DMS 273 (cell line): Measurements from ENCODE around the gene KDM5B.
"Not testable (repeated sequence)": the region's sequence is repeated elsewhere in the genome, so short reads cannot be mapped to it uniquely, and the experiment has no call there.

Experiments
- DNase-seq: peaks from one replicate; lab custom pipeline; 2025; ENCODE audit not compliant: unreplicated experiment; lab: John Stamatoyannopoulos, UW

KDM5B gene

DNA sequence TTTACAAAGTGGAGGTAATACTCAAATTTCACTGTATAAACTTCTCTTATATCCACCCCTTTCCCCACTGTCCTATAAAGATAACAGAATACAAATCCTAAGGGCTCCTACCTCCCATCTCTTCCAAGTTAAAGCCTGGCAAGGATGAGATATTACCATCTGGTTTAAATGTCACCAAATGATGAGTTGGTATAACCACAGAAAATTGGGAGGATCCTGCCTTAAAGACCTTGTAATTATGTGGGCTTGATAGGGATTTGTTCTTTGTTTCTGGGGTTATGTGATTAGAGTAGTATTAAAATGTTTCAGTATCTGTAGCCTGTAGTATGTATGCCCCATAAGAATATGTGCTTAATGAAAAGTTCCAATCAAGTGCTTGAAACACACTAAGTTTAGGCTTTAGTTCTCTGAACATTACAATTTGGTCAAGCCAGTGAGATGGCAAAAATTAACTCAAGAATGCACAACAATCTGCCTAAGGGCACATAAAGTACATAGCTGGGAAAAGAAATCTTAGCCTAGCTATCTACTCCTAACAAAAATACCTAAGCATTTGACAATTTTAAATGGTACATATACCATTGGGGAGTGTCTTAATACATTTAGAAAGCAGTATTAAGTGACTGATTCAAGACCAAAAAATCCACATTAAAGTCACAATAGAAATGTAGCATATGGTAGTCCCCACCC lies 14.0 kb downstream of the KDM5B start:
- no peak for DNase-seq

- DNase-seq, result no peak
Observed at GRCh38 chr1:202791077-202791747, 17.0 kb downstream of the KDM5B start.

GRCh38 chr1:202788800-202789199 lies 19.4 kb downstream of the KDM5B start:
- no peak for DNase-seq

DNA sequence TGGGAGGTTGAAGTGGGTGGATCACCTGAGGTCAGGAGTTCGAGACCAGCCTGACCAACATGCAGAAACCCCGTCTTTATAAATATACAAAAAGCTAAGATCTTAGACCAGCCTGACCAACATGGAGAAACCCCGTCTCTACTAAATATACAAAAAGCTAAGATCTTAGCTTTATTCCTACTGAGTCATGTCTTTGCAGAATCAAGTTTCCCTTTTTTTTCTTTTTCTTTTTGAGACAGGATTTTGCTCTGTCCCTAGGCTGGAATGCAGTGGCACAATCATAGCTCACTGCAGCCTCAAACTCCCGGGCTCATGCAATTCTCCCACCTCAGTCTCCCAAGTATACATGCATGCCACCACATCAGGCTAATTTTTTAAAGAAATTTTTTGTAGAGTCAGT lies 21.4 kb downstream of the KDM5B start:
- DNase-seq, result no peak

GRCh38 chr1:202781180-202781579 lies 27.0 kb downstream of the KDM5B start:
- DNase-seq, result no peak

- DNase-seq, result no peak
Observed at GRCh38 chr1:202770135-202770534, 38.1 kb downstream of the KDM5B start.

- no peak for DNase-seq
Observed at GRCh38 chr1:202765721-202766120, 42.5 kb downstream of the KDM5B start.

DNA sequence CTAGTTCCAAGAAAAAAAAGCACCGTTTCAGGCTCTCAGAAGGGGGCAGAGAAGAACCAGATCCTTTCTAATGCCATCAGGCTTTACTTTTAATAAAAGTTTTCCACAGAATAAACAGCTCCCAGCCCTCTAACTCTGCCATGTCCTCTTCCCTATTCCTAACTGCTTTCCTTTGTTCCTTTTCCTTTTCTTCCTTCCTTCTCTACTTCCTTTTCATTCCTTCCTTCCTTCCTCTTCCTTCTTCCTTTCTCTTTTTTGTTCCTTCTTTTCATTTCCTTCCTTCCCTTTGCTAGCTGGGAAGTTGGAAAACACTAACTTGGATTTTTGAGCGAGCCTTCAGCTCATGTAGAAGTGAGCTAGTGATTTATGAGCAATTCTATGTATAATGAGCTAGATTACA lies 46.2 kb downstream of the KDM5B start:
- DNase-seq, result no peak

GRCh38 chr1:202760589-202760988 lies 47.6 kb downstream of the KDM5B start:
- no peak for DNase-seq

DNA sequence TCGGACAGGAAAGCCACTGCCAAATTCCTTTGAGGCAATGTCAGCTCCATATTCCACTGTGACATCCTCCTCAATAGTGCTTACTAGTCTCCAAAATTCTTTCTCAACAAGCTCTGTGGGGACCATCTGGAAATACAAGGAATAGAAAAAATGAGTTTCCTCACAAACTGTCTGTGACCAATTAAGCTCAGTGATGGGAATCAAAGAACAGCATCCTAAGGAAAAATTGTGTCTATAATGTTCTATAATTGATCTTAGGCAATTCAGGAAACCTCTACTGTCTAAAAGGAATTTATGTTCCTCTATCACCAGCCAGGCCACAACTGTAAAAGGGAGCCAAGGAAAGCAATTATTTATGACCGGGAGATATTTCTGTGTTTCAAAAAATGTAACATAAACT lies 51.8 kb downstream of the KDM5B start:
- no peak for DNase-seq

GRCh38 chr1:202754293-202754692 lies 53.9 kb downstream of the KDM5B start:
- no peak for DNase-seq

- no peak for DNase-seq
Observed at GRCh38 chr1:202752774-202753173, 55.4 kb downstream of the KDM5B start.

DNA sequence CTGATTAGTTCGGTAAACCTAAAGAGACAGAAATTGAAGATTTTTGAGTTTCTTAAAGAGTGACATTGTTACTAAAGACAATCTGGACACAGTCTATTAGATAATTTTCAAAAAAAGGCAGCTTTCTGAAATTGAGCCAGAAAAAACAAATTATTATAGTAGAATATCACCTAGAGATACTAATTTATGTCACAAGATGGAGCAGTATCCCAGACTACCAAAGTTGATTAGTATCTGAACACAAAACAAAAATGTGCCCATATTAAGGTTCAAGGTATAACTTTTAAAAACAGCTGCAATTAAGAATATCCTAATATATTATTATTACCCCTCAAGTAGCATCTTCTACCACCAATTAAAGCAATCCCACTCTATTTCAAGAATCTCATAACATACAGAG lies 57.5 kb downstream of the KDM5B start:
- DNase-seq, result no peak

GRCh38 chr1:202750024-202750423 lies 58.2 kb downstream of the KDM5B start:
- no peak for DNase-seq

GRCh38 chr1:202745323-202745888 lies 62.8 kb downstream of the KDM5B start:
- no peak for DNase-seq

DNA sequence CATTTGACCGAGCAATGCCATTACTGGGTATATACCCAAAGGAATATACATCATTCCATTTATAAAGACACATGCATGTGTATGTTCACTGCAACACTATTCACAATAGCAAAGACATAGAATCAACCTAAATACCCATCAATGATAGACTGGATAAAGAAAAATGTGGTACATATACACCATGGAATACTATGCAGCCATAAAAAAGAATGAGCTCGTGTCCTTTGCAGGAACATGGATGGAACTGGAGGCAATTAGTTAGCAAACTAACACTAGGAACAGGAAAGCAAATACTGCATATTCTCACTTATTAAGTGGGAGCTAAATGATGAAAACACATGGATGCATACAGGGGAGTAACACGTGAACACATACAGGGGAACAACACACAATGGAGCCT lies 63.5 kb downstream of the KDM5B start:
- DNase-seq, result not testable (repeated sequence)

DNA sequence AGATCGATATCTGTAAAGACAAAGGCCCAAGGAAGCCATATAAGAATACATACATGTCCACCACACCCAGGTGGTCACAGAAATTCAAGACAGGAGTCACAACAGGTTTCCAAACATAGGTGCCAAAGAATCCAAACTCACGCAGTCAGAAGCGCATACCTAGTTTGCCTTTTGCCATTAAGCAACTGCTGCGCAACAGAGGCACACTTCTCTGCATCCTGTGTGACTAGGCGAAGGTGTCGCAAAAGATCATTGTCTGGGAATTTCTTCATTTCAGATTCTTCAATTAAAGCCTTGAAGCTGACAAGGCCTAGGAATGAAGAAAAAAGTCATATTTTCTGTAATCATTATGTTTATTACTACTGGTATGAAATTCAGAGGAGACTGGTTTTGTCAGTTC lies 65.7 kb downstream of the KDM5B start:
- DNase-seq, result no peak

GRCh38 chr1:202733251-202733650 lies 75.0 kb downstream of the KDM5B start:
- DNase-seq, result no peak

- no peak for DNase-seq
Observed at GRCh38 chr1:202728951-202729350, 79.3 kb downstream of the KDM5B start.

DNA sequence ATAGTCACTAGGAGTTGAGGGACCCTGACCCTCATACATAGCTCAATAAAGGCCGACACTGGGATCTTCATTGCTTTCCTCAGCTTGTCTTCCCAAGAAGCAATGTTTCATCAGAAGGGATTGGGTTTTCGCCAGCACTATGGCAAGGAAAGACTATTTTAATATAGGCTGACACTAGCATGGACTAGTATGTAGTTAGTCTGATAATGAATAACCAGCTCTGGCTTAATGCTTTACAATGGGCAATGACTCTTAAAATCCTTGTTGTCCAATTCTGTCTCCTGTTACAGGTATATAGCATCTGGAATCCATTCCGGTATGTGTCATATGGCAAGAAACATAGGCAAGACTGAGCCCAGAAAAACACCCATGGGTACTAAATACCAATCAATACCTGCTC lies 82.7 kb downstream of the KDM5B start:
- no peak for DNase-seq

DNA sequence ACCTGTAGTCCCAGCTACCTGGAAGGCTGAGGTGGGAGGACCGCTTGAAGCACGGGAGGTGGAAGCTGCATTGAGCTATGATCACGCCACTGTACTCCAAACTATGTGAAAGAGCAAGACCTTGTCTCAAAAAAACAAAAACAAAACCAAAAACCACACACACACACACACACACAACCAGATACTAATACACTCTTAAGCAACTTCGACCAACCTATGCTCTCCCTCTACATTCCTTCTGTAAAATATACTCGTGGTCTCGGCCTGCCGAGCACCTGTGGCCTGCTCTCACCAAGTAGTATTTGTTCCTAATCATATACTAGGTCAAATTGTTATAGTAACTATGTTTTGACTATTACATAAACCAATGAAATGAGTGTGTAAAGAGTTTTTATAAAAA lies 84.5 kb downstream of the KDM5B start:
- no peak for DNase-seq

GRCh38 chr1:202723046-202723445 lies 85.2 kb downstream of the KDM5B start:
- not testable (repeated sequence) for DNase-seq

DNA sequence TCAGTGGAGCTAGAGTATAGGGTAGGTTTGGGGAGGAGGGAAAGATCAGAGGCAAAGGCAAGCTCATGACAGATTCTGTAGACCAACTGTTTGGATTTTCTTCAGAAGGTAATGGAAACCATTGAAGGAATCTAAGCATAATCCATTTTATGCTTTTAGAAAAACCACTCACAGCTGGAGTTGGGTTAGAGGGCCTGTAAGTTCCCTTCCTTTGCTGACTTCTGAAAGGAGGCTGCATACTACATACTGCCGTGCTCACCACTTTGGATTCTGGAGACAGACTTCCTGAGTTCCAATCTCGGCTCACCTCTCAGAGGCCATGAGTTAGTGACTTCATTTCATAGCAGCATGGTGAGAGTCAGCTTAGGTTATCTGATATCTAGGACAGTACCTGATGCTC lies 91.6 kb downstream of the KDM5B start:
- DNase-seq, result no peak
